Mucosa of gallbladder (tissue), 1 donor: ENCODE data around the gene AKAP12. TPM values are rescaled to one million over a fixed set of nuclear protein-coding genes. Genes with fewer than 3 reads are reported as not detected.
A peak's percentile ranks its signal among the peaks of the same experiment; 100 is the strongest.
"Not testable (repeated sequence)": the region's sequence is repeated elsewhere in the genome, so short reads cannot be mapped to it uniquely, and the experiment has no call there.

Source experiments
- DNase-seq: peaks from one replicate; pipeline ENCODE4 v3.0.0-alpha.2; 2020; ENCODE audit warnings: low spot score
- total RNA-seq: library from RNA; stranded (reverse); gene quantifications from one replicate; pipeline ENCODE4 v1.2.1, GENCODE V29; 2021
- donor health status: DM: no; HTN: no; CAD: no.

Gene AKAP12
- total RNA-seq, 1 donor from 2014 or later: 81.0 TPM

DNA sequence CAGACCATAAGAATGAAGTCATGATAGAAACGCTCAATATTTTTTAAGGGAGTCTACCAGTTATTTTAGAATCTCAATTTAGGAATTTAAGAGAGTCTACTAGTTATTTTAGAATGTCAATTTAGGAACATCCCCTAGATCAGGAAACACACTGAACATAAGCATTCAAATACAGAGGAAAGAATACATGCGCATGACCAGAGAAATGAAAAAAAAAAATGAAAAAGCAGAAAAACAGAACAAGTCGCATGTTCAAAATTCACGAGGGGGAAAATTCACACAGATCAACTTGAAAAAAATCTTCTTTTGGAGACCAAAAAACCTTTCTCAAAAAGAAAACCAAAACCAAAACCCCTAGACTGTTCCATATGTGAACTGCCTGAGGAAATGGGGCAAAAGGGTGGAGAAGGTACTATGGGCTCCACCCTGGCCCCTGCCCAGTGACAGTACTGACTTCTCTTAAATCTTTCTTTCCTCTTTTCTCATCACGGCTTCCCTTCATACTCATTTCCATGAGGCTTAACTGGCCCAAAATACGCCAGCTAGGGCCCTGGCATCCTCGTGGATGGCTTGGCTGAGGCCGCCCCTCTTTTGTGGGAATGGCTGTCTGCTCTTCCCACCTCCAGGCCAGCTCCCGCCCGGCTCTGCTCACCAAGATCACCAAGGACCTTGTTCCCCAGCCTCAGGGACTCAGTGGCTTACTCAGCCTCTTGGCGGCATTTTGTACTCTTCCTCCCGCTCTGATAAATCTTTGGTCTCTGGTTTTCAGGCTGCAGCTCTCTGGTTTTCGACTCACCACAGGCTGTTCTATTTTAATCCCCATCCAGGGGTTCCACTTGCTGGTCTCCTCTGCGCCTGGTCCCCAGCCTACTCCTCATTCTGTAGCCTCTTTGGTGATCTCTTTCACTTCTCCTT lies 140.4 kb downstream of the AKAP12 start:
- DNase-seq: no peak

DNA sequence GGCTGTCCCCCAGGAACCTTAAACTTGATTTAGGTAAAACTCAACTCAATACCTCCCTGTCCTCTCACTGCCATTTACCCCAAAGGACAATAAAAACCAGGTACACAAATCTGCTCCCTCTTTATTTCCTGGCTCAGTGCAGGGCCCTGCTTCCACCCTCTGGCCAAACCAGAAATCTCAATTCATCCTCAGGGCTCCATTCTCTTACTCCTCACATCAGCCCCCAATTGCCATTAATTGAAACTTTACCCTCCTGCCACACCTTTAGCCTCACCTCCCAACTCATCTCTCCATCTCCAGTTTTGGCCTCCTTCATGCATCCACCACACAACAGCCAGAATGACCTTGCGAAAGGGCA lies 141.1 kb downstream of the AKAP12 start:
- DNase-seq: no peak

DNA sequence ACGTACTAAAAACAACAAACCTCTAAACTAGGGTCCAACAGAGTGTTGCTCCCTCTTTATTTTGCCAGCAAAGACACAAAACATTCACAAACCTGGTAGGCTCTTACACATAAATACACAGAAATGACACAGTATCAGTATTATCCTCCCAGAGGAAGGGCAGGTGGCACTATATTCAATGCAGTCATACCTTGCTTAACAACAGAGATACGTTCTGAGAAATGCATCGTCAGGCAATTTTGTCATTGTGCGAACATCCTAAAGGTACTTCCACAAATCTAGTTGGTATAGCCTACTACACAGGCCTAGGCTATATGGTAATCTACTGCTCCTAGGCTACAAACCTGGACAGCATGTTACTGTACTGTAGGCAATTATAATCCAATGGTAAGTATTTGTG lies 142.0 kb downstream of the AKAP12 start:
- DNase-seq: no peak

DNA sequence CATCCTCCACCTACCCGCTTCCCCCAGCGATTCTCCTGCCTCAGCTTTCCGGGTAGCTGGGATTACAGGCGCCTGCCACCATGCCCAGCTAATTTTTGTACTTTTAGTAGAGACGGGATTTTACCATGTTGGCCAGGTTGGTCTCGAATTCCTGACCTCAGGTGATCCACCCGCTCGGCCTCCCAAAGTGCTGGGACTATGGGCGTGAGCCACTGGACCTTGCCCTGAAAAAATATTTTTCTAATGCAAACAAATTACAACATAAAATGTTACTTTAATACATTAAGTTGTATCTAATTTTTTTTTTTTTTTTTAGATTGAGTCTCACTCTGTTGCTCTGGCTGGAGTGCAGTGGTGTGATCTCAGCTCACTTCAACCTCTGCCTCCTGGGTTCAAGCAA lies 142.9 kb downstream of the AKAP12 start:
- DNase-seq: not testable (repeated sequence)

DNA sequence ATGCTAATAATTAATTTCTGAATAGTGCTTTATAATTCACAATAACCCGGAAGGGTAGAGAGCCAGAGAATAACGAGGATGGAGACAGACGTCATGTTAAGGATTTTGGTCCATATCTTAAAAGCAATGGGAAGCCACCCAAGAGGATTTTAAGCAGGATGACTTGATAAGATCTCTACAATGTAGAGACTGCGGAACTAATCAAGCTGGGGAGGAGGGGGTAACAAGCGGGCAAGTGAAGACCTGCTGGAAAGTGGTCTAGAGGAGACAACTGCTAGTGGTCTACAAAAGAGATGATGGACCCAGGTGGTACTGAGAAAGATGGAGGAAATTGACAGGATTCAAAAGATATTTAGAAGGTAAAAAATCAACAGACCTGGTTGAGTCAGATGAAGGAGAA lies 144.4 kb downstream of the AKAP12 start:
- no peak for DNase-seq

DNA sequence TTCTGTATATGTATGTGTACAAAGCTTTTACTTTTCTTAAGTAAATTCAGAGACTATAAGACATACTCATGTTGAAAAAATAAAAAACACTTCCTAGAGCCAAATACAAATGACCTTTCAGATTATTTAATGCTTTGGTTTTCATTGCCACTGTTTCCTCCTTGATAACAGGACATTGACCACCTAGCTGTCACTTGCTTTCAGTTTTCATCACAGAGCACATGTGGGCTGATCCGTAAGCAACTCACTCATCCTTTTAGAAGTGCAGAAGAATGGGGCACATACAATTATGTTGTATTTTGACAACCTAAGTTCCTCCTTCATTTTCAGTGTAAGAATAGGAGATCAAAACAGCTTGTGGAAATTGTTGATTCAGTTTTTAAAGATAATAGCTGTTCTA lies 145.4 kb downstream of the AKAP12 start:
- DNase-seq: no peak

DNA sequence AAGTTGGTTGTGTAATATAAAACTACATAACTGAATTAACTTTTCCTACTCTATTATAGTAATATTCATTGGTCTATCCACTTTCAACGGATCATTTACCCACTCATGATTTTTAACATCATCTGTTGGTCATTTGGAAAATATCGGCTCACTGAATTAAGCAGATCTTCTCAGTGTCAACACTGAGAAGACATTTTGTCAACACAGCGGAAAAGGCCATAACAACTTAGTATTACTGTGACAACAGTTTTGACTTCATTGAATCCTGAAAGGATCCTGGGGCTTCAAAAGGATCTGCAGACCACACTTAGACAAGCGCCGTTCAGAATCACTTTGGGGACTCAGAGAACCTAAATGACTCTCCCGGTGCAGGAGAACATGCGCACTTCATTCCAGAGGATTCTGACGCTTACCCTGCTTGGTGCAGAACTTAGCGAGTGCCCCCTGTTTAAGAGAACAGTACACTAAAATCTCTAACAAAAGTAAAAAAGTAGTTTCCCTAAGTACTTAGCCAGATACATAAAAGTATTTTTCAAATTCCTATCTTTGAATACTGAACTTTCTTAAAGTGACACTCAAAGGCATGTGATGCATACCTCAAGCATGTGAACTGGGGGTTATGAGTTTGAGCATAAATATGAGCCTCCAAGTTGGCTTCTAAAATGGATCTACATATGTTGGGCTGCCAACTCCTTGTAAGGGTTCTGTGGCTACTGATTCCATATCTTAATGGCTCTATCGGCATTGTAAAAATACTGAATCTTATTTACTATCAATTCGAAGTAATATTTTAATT lies 147.6 kb downstream of the AKAP12 start:
- no peak for DNase-seq

DNA sequence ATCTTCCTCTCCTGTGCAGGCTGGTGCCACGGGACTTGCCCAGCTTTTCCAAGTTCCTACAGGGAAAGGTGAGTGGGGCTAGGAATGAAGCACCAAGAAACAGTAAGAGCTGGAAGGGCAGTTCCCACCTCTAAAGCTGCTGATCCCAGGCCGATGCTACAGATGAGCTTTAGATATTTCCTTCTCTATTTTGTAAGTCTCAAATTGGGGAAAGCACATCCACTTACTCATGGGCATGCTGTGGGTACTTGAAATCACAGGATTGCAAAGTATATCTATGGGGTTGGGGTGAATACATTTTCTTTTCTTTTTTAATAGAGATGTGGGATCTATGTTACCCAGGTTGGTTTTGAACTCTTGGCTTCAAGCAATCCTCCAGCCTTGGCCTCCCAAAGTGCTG lies 148.5 kb downstream of the AKAP12 start:
- no peak for DNase-seq

DNA sequence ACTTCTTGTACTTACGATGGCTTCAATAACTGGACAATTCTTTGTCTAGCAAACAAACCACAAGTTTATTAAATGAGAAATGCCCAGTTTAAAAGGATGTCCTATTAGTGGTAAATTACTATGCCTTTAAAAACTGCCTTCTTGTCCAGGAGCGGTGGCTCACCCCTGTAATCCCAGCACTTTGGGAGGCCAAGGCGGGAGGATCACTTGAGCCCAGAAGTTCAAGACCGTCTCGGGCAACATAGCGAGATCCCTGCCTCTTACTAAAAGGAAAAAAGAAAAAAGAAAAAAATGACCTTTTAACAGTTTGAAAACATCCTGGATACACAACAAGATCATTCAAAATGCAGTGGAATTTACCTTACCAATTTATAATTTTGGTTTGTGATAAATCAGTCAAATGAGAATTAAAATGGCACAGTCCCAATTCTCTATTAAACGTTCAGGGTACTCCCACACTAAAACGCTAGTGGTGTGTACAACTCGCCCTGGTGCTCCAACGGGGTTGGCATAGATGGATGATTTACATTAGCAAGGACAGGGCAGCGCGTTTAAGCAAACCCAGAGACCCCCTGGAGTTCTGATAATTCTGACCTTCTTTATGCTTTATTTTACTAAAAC lies 149.3 kb downstream of the AKAP12 start:
- no peak for DNase-seq

DNA sequence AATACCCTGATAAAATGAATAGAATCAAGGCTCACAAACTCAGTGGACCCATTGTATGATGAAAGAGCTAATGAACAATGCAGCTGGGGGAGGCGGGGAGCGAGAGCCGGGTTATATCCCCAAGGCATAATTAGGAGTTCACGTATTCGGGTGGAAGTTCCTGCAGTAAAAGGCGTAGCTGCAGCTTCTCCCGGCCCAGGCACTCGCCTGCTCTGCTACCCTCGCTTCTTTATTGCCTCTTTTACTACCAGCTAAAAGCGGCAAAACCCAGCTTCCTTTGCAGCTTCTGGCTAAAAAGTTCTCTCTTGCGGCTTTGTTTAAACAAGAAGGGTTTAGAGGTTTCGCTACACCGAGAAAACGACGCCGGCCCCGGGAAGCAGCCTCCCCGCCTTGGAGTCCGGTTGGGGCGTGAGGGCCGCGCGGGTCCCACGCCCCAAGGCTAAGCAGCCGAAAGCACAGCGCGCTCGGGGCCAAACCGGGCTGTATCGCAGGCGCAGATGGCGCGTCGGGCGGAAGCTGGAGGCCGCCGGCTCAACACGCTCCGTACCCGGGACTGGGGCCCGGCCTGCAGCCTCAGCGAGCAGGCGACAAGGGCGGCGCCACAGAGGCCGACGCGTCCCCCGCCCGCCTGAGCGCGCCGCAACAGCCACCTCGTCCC lies 150.0 kb downstream of the AKAP12 start:
- DNase-seq: peak; percentile 54

DNA sequence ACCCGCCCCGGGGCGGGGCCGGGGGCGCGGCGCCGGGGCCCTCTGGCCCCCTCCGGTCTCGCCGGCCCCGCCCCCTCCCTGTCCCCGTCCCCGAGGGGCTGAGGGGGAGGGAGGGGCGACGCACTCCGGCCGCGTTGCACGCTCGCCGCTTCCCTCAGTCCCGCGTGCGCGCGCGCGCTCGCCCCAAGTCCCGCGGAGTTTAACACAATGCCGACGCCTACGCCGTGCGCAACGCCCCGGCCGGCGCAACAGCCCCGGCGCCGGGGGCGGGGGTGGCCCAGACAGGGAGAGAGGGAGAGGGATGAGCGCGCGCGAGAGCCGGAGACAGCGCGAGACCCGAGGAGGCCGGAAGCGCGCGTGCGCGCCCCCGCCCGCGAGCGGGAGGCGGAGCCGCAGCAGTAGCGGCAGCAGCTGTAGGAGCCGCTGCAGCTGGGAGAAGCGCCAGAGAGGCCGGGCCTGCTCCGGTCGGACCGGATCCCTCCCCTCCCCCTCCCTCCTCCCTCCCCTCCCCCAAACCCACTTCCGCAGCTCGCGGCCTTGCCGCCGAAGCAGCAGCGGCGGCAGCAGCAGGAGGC lies 150.6 kb downstream of the AKAP12 start:
- peak; percentile 98 for DNase-seq

DNA sequence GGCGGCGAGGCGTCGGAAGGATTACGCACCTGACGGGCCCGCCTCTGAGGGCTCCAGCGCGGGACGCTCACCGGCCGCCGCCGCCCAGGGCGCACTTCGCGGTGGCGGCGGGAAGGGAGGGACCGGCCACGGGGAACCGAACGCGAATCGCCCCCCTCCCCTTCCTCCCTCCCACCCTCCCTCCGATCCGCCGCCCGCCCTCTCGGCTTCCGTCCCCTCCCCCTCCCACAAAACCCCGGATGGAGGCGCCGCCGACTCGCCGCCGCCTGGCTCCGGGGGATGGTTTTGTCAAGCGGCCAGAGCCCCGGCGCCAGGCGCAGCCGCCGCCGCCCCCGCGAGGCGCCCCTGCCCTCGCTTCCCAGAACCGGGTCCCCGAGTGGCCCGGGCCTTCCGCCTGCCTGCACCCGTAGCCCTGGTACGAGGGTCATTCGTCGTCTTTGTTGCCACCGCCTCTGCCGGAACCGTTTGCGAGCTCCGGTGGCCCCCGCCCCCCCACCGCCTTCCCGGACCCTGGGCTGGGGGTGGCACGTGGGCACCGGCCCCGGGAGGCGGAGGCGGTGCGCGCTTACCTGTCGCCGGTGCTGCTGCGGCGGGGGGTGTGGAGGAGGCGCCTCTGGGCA lies 151.2 kb downstream of the AKAP12 start:
- DNase-seq: peak; percentile 76

DNA sequence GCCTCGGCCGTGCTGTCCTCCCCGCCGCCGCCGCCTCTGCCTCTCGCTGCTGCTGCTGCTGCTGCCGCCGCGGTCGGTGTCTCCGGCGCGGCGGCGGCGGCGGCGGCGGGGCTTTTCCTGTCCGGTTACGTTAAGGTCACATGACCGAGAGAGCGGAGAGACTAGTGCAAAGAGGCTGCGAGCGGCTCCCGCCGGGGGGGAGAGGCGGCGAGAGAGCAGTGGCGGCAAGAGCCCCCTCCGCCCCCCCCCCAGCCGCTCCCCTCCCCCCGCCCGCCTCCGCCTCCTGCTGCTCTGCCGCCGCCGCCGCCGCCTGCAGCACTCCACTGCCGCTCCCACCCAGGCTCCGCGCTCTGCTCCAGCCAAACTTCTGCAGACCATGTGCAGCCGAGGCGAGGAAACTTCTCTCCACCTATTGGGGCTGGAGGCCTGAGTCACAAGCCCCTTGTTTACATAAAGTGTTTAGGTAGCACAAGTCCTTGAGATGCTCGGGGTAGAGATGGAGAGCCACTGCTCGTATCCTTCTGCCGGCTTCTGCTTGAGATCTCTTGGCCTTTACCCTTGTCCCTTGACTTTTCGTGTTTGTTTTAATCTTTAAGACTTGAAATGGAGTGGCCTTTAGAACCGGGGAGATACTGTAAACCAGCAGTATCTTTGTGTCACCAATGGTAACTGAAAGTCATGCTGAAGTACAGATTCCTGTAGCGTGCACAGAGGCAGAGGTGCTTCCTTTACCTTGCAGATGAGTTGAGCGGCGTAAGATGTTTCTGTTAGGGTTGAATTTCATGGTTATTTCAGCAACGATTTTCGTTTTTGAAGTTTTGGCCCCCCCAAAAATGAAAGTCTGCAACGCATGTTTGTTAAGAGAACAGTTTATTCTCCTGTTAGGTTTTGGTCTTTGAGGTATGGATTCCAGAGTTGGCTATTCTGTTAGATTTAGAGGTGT lies 152.0 kb downstream of the AKAP12 start, which contains the start of gene ZBTB2:
Gene ZBTB2 (minus strand): TSS at position 89 of the 943 bp plus-strand sequence. CDS start 17,922 bp downstream, outside the sequence.
- DNase-seq: peak; percentile 59

DNA sequence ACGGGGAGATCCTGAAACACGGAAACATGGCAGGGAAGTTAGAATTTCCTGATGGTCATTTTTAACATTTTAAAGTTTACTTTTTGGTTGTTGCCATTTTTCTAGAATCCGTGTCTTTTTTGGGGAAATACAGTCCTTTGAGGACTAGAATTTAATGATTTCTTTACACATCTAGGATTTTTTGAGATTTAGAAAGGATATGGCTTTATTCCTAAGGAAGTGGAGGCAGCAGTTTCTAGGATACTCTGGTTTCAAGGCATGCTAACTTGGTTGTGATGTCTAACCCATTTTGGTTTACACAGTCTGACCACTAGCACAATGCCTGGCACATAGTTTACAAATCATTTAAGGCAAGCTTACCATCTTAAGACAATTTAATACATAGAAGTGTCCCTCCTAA lies 152.7 kb downstream of the AKAP12 start:
- no peak for DNase-seq

DNA sequence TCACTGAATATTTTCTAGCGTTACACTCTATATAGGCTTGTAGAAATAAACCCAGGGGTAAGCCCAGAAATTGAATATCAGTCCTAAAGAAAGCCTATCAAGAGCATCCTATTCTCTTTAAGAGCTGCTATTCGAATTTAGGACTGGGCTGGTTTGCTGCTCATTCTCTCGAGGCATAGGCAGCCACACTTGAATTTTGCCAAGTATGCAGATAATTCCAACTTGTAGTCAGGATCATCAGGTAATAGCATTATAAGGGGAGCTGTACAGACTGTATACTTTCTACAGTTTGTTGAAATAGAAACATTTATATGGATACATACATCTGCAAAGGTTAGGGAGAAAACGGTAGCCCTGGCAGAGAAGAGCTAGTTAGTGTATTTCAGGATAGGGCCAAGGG lies 153.6 kb downstream of the AKAP12 start:
- no peak for DNase-seq

DNA sequence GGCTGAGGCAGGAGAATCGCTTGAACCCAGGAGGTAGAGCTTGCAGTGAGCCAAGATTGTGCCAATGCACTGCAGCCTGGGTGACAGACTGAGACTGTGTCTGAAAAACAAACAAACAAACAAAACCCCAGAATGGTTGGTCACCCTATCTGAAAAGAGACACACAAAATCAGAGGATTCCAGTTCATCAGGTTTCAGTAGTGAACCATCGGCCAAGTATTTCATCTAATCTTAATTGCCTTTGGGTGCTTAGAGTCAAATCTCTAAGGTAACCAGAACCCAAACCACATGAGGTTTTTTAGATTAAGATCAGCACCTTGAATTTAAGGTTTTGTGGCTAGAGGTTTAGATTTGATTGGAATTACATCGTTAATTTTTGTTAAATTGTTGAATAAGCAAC lies 159.9 kb downstream of the AKAP12 start:
- DNase-seq: no peak

DNA sequence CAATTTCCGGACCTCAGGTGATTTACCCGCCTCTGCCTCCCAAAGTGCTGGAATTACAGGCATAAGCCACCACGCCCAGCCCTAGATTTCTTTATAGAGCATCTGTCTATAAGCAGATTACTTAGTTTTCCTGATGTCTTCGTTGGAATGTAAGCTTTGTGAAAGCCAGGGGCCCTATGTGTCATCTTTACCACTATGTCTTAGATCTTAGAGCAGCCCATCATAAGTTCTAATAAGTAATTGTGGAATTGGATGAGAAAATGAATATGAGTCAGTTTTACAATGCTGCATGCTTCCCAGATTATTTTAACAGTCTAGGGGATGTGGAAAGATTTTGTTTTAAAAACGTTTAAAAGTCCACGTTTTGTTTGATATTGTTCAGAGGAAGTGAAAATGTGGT lies 160.7 kb downstream of the AKAP12 start:
- DNase-seq: no peak

DNA sequence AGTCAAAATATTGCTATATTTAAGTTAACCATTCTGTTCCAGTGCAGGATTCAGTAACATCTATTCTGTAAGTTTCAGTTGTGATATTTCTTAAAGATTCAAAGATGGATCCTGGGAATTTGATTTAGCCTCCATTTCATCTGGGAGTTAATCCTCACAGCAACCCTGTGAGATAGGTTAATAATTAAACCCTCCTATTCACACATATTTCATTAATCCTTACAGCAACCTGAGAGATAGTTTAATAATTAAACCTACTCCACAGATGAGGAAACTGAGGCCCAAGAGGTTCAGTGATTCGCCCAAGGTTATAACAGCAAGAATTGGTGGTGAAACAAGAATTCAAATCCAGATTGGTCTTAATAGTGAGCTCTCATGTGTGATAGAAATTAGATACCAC lies 162.5 kb downstream of the AKAP12 start:
- no peak for DNase-seq

DNA sequence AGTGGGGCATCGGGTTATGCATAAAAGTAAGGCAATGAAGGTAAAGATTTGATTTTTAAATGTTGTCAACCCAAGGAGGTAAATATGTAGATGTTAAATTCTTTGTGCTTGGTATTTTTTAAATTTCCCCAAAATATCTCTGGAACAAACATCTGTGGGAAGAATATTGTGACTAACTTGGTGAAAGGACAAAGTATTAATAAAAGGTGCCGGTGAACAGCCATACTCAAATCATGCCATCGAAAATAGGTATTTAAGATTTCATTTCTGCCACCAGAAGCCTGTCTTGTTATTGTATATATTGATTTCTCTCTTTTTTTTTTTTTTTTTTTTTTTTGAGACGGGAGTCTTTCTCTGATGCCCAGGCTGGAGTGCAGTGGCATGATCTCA lies 164.1 kb downstream of the AKAP12 start:
- DNase-seq: no peak
